A549 (cell line): ENCODE data around the gene AHCYL2.

ENCODE experiments used
- BCL3 ChIP-seq: fragments of >200 bp; sonication (Bioruptor Twin); formaldehyde crosslinking; IDR thresholded peaks from 3 replicates; pipeline ENCODE4 v1.6.1; 2016
- CTCF ChIP-seq: fragments of >200 bp; sonication (Bioruptor Twin); formaldehyde crosslinking; IDR thresholded peaks from 3 replicates; pipeline ENCODE4 v1.5.1; 2016
- EP300 ChIP-seq, 2 experiments: fragments of >200 bp; sonication (Bioruptor Twin); formaldehyde crosslinking; IDR thresholded peaks; 2 replicates in 1 of 2; 3 replicates in 1 of 2; pipeline ENCODE4 v1.6.1; 2016 to 2017
- FOSL2 ChIP-seq, 2 experiments: fragments of 450-650 bp in 1 of 2; fragments of >200 bp in 1 of 2; sonication (Bioruptor Twin) in 1 of 2; formaldehyde crosslinking; IDR thresholded peaks; 2 replicates each; pipeline versions ENCODE4 v1.5.0 to v1.6.1; 2016 to 2020; ENCODE audit warnings: mild to moderate bottlenecking in 1 of 2, moderate library complexity in 1 of 2
- JUNB ChIP-seq: fragments of >200 bp; sonication (Bioruptor Twin); formaldehyde crosslinking; IDR thresholded peaks from 2 replicates; pipeline ENCODE4 v1.6.1; 2016
- MAFK ChIP-seq: fragments of 450-650 bp; IDR thresholded peaks from 2 replicates; pipeline ENCODE4 v1.6.1; 2014; ENCODE audit not compliant: partially characterized antibody
- PBX3 ChIP-seq: IDR thresholded peaks from 2 replicates; pipeline ENCODE4 v1.6.1; 2012
- POLR2A ChIP-seq: IDR thresholded peaks from 2 replicates; pipeline ENCODE4 v1.6.1; 2012; ENCODE audit warnings: mild to moderate bottlenecking, low read length
- RCOR1 ChIP-seq: fragments of 150-350 bp; IDR thresholded peaks from 2 replicates; pipeline ENCODE4 v1.6.1; 2014; ENCODE audit warnings: antibody characterized with exemption, low read length, low read depth
- RNF2 ChIP-seq: fragments of 200-600 bp; sonication (generic); IDR thresholded peaks from 2 replicates; pipeline ENCODE4 v1.6.1; 2016; ENCODE audit warnings: low read depth, mild to moderate bottlenecking, antibody characterized with exemption, moderate library complexity, borderline replicate concordance
- USF2 ChIP-seq: fragments of 450-650 bp; IDR thresholded peaks from 2 replicates; pipeline ENCODE4 v1.6.1; 2014; ENCODE audit warnings: antibody characterized with exemption
- TF ChIP-seq, protein P1 (sequence below): fragments of 200-600 bp; sonication (generic); IDR thresholded peaks from 2 replicates; pipeline ENCODE4 v1.6.1; 2016; ENCODE audit warnings: antibody characterized with exemption, mild to moderate bottlenecking, moderate library complexity

- TF ChIP-seq CTCF (no peak), MAFK (no peak), RCOR1 (no peak), USF2 (no peak), POLR2A (no peak), PBX3 (no peak), RNF2 (no peak), FOSL2 (IDR thresholded peaks at IDR 0.05) (no peak), FOSL2 (CRISPR knock-in tag; IDR thresholded peaks at IDR 0.05) (no peak), BCL3 (no peak), JUNB (no peak), EP300 (IDR thresholded peaks at IDR 0.05) (no peak)
- TF ChIP-seq, protein P1, sequence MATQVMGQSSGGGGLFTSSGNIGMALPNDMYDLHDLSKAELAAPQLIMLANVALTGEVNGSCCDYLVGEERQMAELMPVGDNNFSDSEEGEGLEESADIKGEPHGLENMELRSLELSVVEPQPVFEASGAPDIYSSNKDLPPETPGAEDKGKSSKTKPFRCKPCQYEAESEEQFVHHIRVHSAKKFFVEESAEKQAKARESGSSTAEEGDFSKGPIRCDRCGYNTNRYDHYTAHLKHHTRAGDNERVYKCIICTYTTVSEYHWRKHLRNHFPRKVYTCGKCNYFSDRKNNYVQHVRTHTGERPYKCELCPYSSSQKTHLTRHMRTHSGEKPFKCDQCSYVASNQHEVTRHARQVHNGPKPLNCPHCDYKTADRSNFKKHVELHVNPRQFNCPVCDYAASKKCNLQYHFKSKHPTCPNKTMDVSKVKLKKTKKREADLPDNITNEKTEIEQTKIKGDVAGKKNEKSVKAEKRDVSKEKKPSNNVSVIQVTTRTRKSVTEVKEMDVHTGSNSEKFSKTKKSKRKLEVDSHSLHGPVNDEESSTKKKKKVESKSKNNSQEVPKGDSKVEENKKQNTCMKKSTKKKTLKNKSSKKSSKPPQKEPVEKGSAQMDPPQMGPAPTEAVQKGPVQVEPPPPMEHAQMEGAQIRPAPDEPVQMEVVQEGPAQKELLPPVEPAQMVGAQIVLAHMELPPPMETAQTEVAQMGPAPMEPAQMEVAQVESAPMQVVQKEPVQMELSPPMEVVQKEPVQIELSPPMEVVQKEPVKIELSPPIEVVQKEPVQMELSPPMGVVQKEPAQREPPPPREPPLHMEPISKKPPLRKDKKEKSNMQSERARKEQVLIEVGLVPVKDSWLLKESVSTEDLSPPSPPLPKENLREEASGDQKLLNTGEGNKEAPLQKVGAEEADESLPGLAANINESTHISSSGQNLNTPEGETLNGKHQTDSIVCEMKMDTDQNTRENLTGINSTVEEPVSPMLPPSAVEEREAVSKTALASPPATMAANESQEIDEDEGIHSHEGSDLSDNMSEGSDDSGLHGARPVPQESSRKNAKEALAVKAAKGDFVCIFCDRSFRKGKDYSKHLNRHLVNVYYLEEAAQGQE = no peak
These were observed 187.7 kb downstream of the AHCYL2 start for GRCh38 chr7:129412501-129412900.
